ENCODE measurements around the gene MAGI2.

The MAGI2 gene

GRCh38 chr7:79258826-79259225, 194.6 kb downstream of the MAGI2 start:
- no peaks in the 10 kb centered on the region for H3K4me1 ChIP-seq (ENCODE audit: insufficient read depth, low read length, poor library complexity, severe bottlenecking)
- no peak overlapping the region for H3K9ac ChIP-seq (ENCODE audit: low read depth, low read length, poor library complexity, severe bottlenecking)
- H3K36me3 ChIP-seq (ENCODE audit: insufficient read depth, low read length): no peaks in the 10 kb centered on the region
- no peak overlapping the region for H3K4me2 ChIP-seq (ENCODE audit: low read depth, low read length, poor library complexity, severe bottlenecking)
- no peaks in the 10 kb centered on the region for H3K9me3 ChIP-seq (ENCODE audit: insufficient read depth, low read depth, low read length)
- H3K79me2 ChIP-seq (ENCODE audit: insufficient read depth, low read length): no peaks in the 10 kb centered on the region
- no peaks in the 10 kb centered on the region for H4K20me1 ChIP-seq (ENCODE audit: insufficient read depth, low read length, poor library complexity, severe bottlenecking)
- H3K27me3 ChIP-seq (ENCODE audit: insufficient read depth, low read length, poor library complexity, severe bottlenecking): no peaks in the 10 kb centered on the region
- no peaks in the 10 kb centered on the region for H3K9me2 ChIP-seq (replicated peaks; ENCODE audit: low read depth, low read length)
- H2AFZ ChIP-seq (ENCODE audit: low read length): no peak overlapping the region
- TF ChIP-seq EZH2phosphoT487 (IDR thresholded peaks at IDR 0.05; ENCODE audit: borderline replicate concordance) (no peak), CTCF (conservative IDR thresholded peaks at IDR 0.05; ENCODE audit: low read length) (no peak)
- no peak overlapping the region for H3K4me3 ChIP-seq (ENCODE audit: low read length, poor library complexity, severe bottlenecking)
- H3F3A ChIP-seq (ENCODE audit: low read depth): no peaks in the 10 kb centered on the region

GRCh38 chr7:79257959-79258358, 195.5 kb downstream of the MAGI2 start:
- H3K79me2 ChIP-seq (ENCODE audit: insufficient read depth, low read length): no peaks in the 10 kb centered on the region
- no peaks in the 10 kb centered on the region for H3K4me1 ChIP-seq (ENCODE audit: insufficient read depth, low read length, poor library complexity, severe bottlenecking)
- no peak overlapping the region for H3K4me3 ChIP-seq (ENCODE audit: low read length, poor library complexity, severe bottlenecking)

GRCh38 chr7:79245623-79246249, 207.7 kb downstream of the MAGI2 start:
- H4K20me1 ChIP-seq (ENCODE audit: insufficient read depth, low read length, poor library complexity, severe bottlenecking): no peaks in the 10 kb centered on the region
- TF ChIP-seq CTCF (conservative IDR thresholded peaks at IDR 0.05; ENCODE audit: low read length) (peak; percentile 32; the same call in 1 of the 2 replicates), EZH2phosphoT487 (IDR thresholded peaks at IDR 0.05; ENCODE audit: borderline replicate concordance) (no peak)

More at GRCh38 chr7:79257959-79258358, 195.5 kb downstream of the MAGI2 start:
- H3K27me3 ChIP-seq (ENCODE audit: insufficient read depth, low read length, poor library complexity, severe bottlenecking): no peaks in the 10 kb centered on the region
- H3K9me2 ChIP-seq (replicated peaks; ENCODE audit: low read depth, low read length): no peaks in the 10 kb centered on the region
- H3K4me2 ChIP-seq (ENCODE audit: low read depth, low read length, poor library complexity, severe bottlenecking): no peak overlapping the region
- no peak overlapping the region for H3K9ac ChIP-seq (ENCODE audit: low read depth, low read length, poor library complexity, severe bottlenecking)
- no peaks in the 10 kb centered on the region for H3K9me3 ChIP-seq (ENCODE audit: insufficient read depth, low read depth, low read length)
- H2AFZ ChIP-seq (ENCODE audit: low read length): no peak overlapping the region
- H3F3A ChIP-seq (ENCODE audit: low read depth): no peaks in the 10 kb centered on the region
- H3K36me3 ChIP-seq (ENCODE audit: insufficient read depth, low read length): no peaks in the 10 kb centered on the region
- TF ChIP-seq CTCF (conservative IDR thresholded peaks at IDR 0.05; ENCODE audit: low read length) (no peak), EZH2phosphoT487 (IDR thresholded peaks at IDR 0.05; ENCODE audit: borderline replicate concordance) (no peak)
- H4K20me1 ChIP-seq (ENCODE audit: insufficient read depth, low read length, poor library complexity, severe bottlenecking): no peaks in the 10 kb centered on the region

More at GRCh38 chr7:79245623-79246249, 207.7 kb downstream of the MAGI2 start:
- Histone ChIP-seq H3F3A (ENCODE audit: low read depth) (no peaks in the 10 kb centered on the region), H3K27me3 (ENCODE audit: insufficient read depth, low read length, poor library complexity, severe bottlenecking) (no peaks in the 10 kb centered on the region), H3K4me3 (ENCODE audit: low read length, poor library complexity, severe bottlenecking) (no peak overlapping the region), H3K9me3 (ENCODE audit: insufficient read depth, low read depth, low read length) (no peaks in the 10 kb centered on the region), H3K4me2 (ENCODE audit: low read depth, low read length, poor library complexity, severe bottlenecking) (no peak overlapping the region), H3K9me2 (replicated peaks; ENCODE audit: low read depth, low read length) (no peaks in the 10 kb centered on the region), H3K79me2 (ENCODE audit: insufficient read depth, low read length) (no peaks in the 10 kb centered on the region), H3K9ac (ENCODE audit: low read depth, low read length, poor library complexity, severe bottlenecking) (no peak overlapping the region), H3K36me3 (ENCODE audit: insufficient read depth, low read length) (no peaks in the 10 kb centered on the region), H3K4me1 (ENCODE audit: insufficient read depth, low read length, poor library complexity, severe bottlenecking) (no peaks in the 10 kb centered on the region), H2AFZ (ENCODE audit: low read length) (no peak overlapping the region)

All from Loucy (cell line).